OCI-M2 (cell line): ENCODE data around the gene SLC23A1.
"Not testable (repeated sequence)": the region's sequence is repeated elsewhere in the genome, so short reads cannot be mapped to it uniquely, and the experiment has no call there.

Experiments used
- DNase-seq: peaks from one replicate; lab custom pipeline; 2025; ENCODE audit not compliant: unreplicated experiment; lab: John Stamatoyannopoulos, UW

SLC23A1 gene

DNA sequence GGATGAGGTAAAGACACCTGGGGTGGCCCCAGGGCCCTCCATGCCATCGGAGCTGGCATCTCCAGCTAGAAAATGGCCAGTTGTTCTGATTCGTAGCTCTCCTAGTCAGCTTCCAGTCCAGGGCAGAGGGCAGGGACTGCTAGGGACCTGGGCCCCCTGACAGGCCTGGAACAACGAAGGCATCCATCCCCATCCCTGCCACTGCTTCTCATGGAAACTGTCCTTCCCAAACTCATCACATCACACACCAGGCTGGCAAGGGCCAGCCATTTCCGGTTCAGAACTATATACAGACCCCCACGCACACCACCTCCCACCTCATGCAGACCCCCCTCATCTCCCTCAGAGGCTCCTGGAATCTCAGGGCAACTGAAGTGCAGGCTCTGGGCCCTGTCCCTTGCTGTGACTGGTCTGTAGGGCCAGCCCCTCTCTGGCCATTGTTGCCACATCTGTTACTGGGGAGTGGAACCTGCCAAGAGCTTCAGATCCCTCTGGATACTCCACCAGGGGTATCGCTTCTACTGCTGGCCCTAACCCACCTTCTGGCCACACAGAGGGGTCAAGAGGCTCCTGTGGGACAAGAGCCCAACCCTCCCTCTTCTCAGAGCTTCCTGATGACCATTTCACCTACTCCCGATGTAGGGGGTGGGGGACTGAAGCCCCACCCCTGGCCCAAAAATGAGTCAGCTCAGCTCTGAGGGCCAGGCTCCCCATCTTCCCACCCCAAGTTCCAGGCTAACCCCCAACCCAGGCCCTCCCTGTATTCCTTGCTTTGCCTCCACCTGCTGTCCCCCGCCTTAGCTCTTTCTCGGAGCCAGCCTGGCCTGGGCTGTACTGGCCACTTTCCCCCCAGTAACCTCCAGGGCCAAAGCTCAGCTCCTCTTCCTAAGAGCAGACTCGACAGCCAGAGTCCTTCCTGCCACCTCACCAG, 7.8 kb upstream of the SLC23A1 start:
- DNase-seq = no peak

DNA sequence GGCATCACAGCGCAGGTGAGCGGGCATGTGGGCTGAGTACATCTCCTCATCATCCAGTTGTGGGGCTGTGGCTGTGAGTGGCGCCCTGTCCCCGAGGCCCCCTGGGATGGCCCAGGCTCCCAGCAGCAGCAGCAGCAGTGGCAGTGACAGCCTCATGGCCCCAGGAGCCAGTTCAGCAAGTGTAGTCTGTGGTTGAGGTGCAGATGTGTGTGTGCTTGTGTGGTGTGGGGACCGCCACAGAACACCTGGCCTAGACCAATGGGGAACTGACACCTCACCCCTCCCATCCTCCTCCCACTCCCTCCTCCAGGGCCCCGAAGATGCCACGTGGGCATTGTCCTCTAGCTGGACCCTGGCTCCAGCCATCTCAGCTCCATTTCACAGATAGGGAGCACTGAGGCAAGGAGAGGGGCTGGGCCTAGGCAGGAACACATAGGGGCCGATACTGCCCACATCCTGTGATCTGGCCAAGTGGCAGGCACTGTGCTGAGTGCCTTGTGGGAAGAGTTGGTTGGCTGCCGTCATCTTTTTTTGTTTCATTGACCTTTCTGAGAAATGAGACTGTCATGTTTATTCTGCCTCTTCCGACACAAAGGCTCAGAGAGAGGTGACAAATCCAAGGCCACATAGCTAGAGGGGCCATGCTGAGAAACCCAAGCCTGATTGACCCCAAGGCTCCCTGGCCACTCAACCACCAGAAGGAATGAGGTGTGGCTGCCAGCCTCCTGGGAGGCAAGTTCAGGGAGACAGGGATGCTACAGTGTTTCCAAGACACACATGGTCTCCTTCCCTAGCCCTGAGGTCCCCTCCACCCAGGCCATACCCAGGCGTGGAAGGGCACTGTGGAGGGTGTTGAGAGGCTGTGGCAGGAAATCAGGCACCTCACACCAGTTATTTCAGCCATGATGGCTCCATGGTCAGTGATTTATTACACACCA, 6.9 kb upstream of the SLC23A1 start, which contains the start of gene MZB1:
Gene MZB1 (minus strand): TSS at position 213 of the 938 bp plus-strand sequence. CDS start 57 bp downstream, at position 156.
- no peak for DNase-seq

DNA sequence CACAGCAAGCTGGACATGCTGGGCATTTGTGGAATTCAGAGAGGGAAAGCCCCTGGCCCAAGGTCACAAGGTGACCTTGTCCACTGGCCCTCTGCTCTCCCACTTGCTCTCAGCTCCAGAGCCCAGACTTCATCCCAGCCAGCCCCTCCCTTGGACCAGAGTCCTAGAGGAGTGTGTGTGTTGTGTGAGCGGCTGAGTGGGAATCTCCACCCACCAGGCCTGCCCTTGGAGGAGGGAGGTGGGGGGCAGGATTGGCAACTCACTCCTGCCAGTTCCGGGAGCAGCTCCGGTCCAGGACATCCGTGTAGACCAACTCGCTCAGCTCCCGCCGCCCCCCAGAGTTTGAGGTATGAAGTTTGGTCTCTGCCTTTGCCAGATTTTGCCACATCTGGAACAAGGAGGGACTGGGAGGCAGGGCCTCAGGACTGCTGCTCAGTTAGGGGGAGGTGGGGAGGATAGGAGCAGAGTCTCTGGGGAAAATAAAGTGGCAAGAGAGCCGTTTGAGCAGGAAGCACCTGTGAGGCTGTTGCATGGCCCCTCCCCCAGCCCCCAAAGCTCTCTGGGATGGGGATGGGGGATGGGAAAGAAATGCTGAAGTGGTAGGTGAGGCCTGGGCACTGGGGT, 5.2 kb upstream of the SLC23A1 start:
- DNase-seq = no peak

GRCh38 chr5:139387611-139388197, 4.6 kb upstream of the SLC23A1 start:
- no peak for DNase-seq

DNA sequence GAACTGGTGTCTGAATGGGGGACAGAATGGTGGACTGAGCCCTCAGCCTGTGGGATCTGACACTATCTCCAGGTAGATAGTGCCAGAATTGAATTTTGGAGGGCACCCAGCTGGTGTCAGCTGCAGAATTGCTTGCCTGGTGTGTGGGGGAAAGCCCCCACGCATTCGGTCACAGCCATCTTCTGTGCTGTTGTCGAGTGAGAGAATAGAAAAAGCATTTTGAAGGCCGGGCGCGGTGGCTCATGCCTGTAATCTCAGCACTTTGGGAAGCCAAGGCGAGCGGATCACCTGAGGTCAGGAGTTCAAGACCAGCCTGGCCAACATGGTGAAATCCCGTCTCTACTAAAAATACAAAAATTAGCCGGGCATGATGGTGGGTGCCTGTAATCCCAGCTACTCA, 3.9 kb upstream of the SLC23A1 start:
- not testable (repeated sequence) for DNase-seq

DNA sequence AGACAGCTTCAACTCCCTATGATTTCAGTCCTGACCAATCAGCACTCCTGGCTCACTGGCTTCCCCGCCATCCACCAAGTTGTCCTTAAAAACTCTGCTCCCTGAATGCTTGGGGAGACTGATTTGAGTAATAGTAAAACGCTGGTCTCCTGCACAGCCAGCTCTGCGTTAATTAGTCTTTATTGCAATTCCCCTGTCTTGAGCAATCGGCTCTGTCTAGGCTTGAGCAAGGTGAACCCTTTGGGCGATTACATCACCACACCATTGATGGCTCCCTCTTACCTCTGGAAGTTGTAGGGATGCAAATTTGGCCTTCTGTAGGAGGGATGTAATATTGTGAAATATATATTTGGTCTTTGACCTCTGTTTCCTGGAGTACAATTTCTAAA, 2.9 kb upstream of the SLC23A1 start:
- DNase-seq = no peak

GRCh38 chr5:139385061-139386049, 2.3 kb upstream of the SLC23A1 start:
- DNase-seq = no peak

DNA sequence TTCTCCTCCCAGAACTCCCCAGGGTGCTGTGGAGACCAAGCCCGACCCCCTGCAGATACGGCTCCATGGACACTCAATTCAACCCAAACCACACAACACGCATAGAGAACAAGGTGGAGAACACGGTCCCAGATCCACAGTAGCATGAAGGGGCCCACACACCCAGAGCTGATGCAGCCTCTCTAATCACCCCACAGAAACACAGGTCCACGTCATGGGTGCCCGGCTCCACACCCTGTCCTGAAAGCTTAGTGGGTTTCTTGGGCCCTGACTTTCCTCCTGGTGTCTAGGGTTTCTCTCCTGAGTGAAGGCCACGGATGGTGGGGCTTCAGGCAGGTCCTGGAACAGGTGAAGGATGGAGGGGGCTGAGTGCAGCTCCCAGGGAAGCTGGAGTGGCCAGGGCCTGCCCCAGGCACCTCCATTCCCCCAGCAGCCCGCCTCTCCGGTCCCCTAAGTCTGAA, 1.5 kb upstream of the SLC23A1 start:
- no peak for DNase-seq

GRCh38 chr5:139383993-139384590, 995 bp upstream of the SLC23A1 start:
- DNase-seq = no peak

DNA sequence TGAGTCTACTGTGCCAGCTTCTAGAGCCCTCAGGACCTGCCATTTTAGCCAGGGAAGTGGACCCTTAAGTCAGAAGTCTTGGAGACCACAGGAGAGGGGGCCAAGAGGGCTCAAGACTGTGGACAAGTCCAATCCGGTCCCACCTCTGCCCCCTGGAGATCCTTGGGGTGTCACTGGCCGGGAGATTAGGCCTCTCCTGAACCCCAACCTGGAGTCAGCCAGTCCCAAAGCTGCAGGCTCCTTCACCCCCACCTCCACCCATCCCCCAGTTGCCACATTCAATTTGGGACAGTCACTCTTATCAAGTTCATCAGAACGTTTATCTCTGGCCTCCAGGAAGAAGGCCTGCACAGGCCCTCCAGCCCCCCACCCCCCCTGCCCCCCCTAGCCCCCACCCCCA, 290 bp downstream of the SLC23A1 start:
- no peak for DNase-seq

DNA sequence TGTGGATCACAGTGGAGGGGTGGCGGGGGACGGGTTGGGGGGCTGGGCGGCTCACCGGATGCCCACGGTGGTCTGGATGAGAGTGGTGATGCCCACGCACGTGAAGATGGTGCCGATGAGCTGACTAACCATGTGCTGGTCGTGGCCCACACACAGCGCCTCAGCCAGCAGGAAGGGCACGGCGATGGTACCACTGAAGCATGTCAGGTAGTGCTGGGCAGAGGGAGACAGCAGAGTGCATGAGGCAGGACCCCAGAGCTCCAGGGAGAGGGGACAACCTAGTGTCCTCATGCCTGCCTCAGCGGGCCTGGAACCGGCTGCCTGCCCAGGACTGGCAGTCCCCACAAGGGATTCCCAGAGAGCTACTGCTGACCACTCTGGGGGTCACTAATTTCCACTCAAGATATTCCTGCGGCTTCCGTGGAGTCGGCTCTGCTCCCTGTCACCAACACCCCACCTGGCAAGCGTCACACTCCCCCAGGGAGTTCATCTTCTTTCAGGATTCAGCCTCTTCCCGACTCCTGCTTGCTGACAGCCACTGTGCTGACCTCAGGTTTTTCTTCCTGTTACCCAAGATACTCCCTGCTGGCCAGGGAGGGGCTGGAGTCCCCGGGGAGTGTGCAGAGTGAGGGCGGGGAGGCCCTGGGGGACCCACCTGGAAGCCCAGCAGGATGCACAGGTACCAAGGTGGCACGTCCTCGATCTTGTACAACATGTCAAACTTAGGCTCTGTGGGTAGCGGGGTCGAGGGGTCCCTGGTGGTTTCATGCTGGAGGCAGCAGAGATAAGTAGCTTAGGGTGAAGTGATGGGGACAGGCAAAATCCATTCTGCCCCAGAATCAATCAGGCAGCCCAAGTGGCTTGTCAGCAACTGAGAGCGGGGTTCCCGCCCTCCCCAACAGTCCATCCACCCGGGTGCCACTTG, 998 bp downstream of the SLC23A1 start:
- DNase-seq = no peak

DNA sequence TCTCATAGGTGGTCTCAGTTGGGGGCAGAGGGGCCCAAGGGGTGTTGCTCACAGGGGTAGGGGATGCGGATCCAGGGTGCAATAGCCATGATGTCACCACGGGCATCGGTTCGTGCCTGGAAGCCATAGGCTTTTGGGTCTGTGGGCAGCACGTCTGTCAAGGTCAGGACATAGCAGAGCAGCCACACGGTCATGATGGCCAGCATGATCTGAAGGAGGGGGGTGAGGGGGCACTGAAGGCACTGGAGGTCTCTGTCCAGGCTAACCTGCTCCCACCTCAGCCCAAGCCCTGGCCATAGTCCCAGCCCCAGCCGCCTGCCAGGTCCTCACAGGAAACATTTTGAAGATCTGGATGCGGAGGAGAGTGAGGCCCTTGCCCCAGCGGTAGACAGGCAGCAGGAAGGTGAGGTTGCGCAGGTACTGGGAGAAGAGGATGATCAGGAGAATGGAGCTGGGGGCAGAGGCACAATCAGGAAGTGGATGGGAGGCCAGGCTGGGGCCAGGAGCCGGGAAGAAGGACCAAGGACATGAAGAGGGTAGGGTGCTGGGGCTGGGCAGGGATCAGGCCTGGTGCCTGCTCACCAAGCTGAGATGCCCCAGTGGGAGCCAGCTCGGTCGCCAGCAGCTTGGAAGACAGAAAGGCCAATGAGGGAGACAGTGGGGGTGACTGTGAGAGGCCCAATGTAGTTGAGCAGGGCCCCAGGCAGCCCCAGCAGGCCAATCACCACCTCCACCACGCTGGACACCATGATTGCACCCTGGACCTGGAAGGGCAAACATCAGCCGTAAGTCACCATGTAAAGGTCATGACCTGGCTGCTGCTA, 3.3 kb downstream of the SLC23A1 start:
- DNase-seq = no peak

GRCh38 chr5:139378941-139379361, 4.1 kb downstream of the SLC23A1 start:
- DNase-seq = no peak

- DNase-seq = no peak
Observed at GRCh38 chr5:139378101-139378825, 4.8 kb downstream of the SLC23A1 start.

- DNase-seq = no peak
Observed at GRCh38 chr5:139377226-139377625, 5.9 kb downstream of the SLC23A1 start.

GRCh38 chr5:139376364-139376763, 6.7 kb downstream of the SLC23A1 start:
- no peak for DNase-seq

DNA sequence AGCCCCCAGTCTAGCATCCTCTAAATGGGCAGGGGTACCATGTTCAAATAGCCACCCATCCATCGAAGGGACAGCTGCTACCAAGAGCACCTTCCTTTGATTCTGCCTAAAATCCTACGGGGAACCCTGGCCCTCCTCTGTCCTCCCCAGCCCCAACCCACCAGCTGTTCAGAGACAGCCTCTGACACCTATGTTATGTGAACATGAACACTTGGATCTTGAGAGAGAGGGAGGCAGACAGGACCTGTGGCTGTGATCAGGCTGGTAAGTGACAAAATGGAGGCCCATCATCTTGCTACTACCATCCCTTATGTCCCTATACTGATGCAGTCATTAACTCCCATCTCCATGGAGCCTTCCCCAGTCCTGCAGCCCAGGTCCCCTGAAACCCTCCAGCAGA, 8.2 kb downstream of the SLC23A1 start:
- DNase-seq = no peak
